ENCODE results near the gene SNX25. TPM values are rescaled to one million over a fixed set of nuclear protein-coding genes. Genes with fewer than 3 reads are reported as not detected.

SNX25 gene
- total RNA-seq, 1 experiment from 2014 or later, result 50.5 TPM

DNA sequence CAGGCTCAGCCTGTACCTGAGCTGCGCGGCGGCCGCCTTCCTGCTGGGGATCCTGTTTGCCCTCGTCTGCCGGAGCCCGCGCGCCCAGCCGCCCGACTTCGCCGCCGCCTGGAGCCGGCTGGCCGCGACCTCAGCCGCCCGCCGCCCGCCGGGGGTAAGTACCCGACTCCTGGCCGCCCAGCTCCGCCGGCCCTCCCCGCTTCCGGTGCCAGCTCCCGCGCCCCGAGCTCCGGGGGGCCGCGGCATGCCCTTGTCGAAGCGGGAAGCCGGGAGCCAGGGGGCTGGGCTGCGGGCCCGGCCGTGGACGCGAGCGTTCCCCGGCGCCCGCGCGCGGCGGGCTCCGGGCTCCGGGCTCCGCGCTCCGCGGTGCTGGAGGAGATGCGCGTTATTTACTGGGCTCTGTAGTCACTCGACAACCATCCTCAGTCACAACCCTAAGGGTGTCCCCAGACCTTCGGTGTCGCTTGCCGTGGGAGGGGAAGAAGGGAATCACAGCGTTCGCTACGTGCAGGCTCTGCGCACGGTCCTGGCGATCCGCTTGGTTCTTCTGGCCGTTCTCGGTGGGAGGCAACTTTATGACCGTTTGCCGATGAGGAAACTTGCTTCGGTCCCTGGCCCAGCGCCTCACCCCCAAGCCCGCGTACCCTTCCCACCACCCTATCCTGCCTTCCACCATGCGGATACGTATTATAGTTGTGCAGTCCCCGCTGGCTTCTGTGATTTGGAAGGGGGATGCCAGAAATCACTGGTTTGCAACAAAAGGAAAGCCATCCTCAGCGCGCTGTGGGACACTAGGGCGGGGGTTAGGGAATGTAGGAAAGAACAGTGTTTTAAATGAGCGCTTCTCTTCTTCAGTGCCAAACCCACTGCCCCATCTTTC, 944 bp downstream of the SNX25 start:
- Histone ChIP-seq H3K36me3 (ENCODE audit: insufficient read depth, low read length) (no peaks in the 10 kb centered on the region), H3K4me3 (ENCODE audit: low read length) (peak overlapping the region; percentile 84), H3K27me3 (ENCODE audit: low read length) (no peaks in the 10 kb centered on the region), H3K4me1 (ENCODE audit: low read length) (peaks cover 54% of the 10 kb centered on the region), H3K27ac (ENCODE audit: low read length) (peak overlapping the region; percentile 95), H3K9me3 (ENCODE audit: low read length) (no peaks in the 10 kb centered on the region), H2AFZ (ENCODE audit: low read length) (no peak overlapping the region), H3K9ac (ENCODE audit: low read length) (peak overlapping the region; percentile 80), H4K20me1 (ENCODE audit: insufficient read depth, low read depth, low read length) (no peaks in the 10 kb centered on the region), H3K79me2 (ENCODE audit: low read length) (peaks cover 54% of the 10 kb centered on the region), H3K4me2 (ENCODE audit: low read depth, low read length, poor library complexity, severe bottlenecking) (peak overlapping the region; percentile 70), H3K9me2 (replicated peaks; ENCODE audit: insufficient read depth, low read length) (no peaks in the 10 kb centered on the region)
- peak; percentile 75 for DNase-seq

- H3K4me2 ChIP-seq (ENCODE audit: low read depth, low read length, poor library complexity, severe bottlenecking), result peak overlapping the region; percentile 70
- peak overlapping the region; percentile 95 for H3K27ac ChIP-seq (ENCODE audit: low read length)
- H3K9me3 ChIP-seq (ENCODE audit: low read length), result no peaks in the 10 kb centered on the region
- H3K4me1 ChIP-seq (ENCODE audit: low read length), result peaks cover 54% of the 10 kb centered on the region
- H2AFZ ChIP-seq (ENCODE audit: low read length), result no peak overlapping the region
- peak; percentile 62 for DNase-seq
- no peaks in the 10 kb centered on the region for H3K27me3 ChIP-seq (ENCODE audit: low read length)
- H3K9ac ChIP-seq (ENCODE audit: low read length), result peak overlapping the region; percentile 80
- H3K79me2 ChIP-seq (ENCODE audit: low read length), result peaks cover 56% of the 10 kb centered on the region
- no peaks in the 10 kb centered on the region for H3K9me2 ChIP-seq (replicated peaks; ENCODE audit: insufficient read depth, low read length)
- H4K20me1 ChIP-seq (ENCODE audit: insufficient read depth, low read depth, low read length), result no peaks in the 10 kb centered on the region
- peak overlapping the region; percentile 84 for H3K4me3 ChIP-seq (ENCODE audit: low read length)
- no peaks in the 10 kb centered on the region for H3K36me3 ChIP-seq (ENCODE audit: insufficient read depth, low read length)
Observed at GRCh38 chr4:185211035-185211434, 1.6 kb downstream of the SNX25 start.

DNA sequence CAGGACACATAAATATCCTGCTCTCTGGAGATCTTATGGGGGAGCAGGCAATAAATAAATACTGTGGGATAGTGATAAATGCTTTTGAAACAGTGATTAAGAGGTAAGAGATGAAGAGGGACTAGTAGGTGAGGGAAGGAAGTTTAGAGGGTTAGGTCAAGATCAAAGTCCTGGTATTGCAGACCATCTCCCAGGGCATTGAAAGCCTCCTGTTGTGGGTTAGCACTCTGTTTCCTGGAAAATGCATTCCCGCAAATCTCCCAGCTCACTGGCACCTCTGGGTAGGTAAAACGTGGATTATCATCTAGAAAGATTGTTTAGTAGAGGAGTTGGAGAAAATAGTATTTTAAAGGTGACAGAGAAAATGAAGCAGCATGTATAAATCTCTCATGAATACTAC, 2.2 kb downstream of the SNX25 start:
- no peaks in the 10 kb centered on the region for H4K20me1 ChIP-seq (ENCODE audit: insufficient read depth, low read depth, low read length)
- H2AFZ ChIP-seq (ENCODE audit: low read length), result no peak overlapping the region
- peaks cover 62% of the 10 kb centered on the region for H3K79me2 ChIP-seq (ENCODE audit: low read length)
- peak overlapping the region; percentile 95 for H3K27ac ChIP-seq (ENCODE audit: low read length)
- H3K9me3 ChIP-seq (ENCODE audit: low read length), result no peaks in the 10 kb centered on the region
- H3K9me2 ChIP-seq (replicated peaks; ENCODE audit: insufficient read depth, low read length), result no peaks in the 10 kb centered on the region
- peak overlapping the region; percentile 84 for H3K4me3 ChIP-seq (ENCODE audit: low read length)
- peak overlapping the region; percentile 80 for H3K9ac ChIP-seq (ENCODE audit: low read length)
- H3K36me3 ChIP-seq (ENCODE audit: insufficient read depth, low read length), result no peaks in the 10 kb centered on the region
- H3K4me1 ChIP-seq (ENCODE audit: low read length), result peaks cover 55% of the 10 kb centered on the region
- peak overlapping the region; percentile 70 for H3K4me2 ChIP-seq (ENCODE audit: low read depth, low read length, poor library complexity, severe bottlenecking)
- H3K27me3 ChIP-seq (ENCODE audit: low read length), result no peaks in the 10 kb centered on the region
- DNase-seq, result no peak

GRCh38 chr4:185212581-185212980, 3.2 kb downstream of the SNX25 start:
- peak overlapping the region; percentile 95 for H3K27ac ChIP-seq (ENCODE audit: low read length)
- peaks cover 72% of the 10 kb centered on the region for H3K79me2 ChIP-seq (ENCODE audit: low read length)
- no peaks in the 10 kb centered on the region for H3K36me3 ChIP-seq (ENCODE audit: insufficient read depth, low read length)
- no peaks in the 10 kb centered on the region for H3K27me3 ChIP-seq (ENCODE audit: low read length)
- H3K4me2 ChIP-seq (ENCODE audit: low read depth, low read length, poor library complexity, severe bottlenecking), result peak overlapping the region; percentile 70
- H4K20me1 ChIP-seq (ENCODE audit: insufficient read depth, low read depth, low read length), result no peaks in the 10 kb centered on the region
- H3K9me2 ChIP-seq (replicated peaks; ENCODE audit: insufficient read depth, low read length), result no peaks in the 10 kb centered on the region
- peaks cover 63% of the 10 kb centered on the region for H3K4me1 ChIP-seq (ENCODE audit: low read length)
- no peak for DNase-seq
- no peak overlapping the region for H2AFZ ChIP-seq (ENCODE audit: low read length)
- H3K9ac ChIP-seq (ENCODE audit: low read length), result peak overlapping the region; percentile 69
- H3K4me3 ChIP-seq (ENCODE audit: low read length), result peak overlapping the region; percentile 62
- no peaks in the 10 kb centered on the region for H3K9me3 ChIP-seq (ENCODE audit: low read length)

GRCh38 chr4:185213877-185214276, 4.5 kb downstream of the SNX25 start:
- H3K9me2 ChIP-seq (replicated peaks; ENCODE audit: insufficient read depth, low read length), result no peaks in the 10 kb centered on the region
- peak overlapping the region; percentile 70 for H3K4me2 ChIP-seq (ENCODE audit: low read depth, low read length, poor library complexity, severe bottlenecking)
- peaks cover 72% of the 10 kb centered on the region for H3K4me1 ChIP-seq (ENCODE audit: low read length)
- no peaks in the 10 kb centered on the region for H3K9me3 ChIP-seq (ENCODE audit: low read length)
- H3K27ac ChIP-seq (ENCODE audit: low read length), result peak overlapping the region; percentile 95
- H3K27me3 ChIP-seq (ENCODE audit: low read length), result no peaks in the 10 kb centered on the region
- DNase-seq, result peak; percentile 80
- H3K9ac ChIP-seq (ENCODE audit: low read length), result peak overlapping the region; percentile 69
- no peaks in the 10 kb centered on the region for H3K36me3 ChIP-seq (ENCODE audit: insufficient read depth, low read length)
- H3K4me3 ChIP-seq (ENCODE audit: low read length), result peak overlapping the region; percentile 62; the same call in 1 of the 2 replicates
- H2AFZ ChIP-seq (ENCODE audit: low read length), result no peak overlapping the region
- H4K20me1 ChIP-seq (ENCODE audit: insufficient read depth, low read depth, low read length), result no peaks in the 10 kb centered on the region
- peaks cover 85% of the 10 kb centered on the region for H3K79me2 ChIP-seq (ENCODE audit: low read length)

- DNase-seq, result no peak
- no peaks in the 10 kb centered on the region for H3K36me3 ChIP-seq (ENCODE audit: insufficient read depth, low read length)
- no peak overlapping the region for H3K4me2 ChIP-seq (ENCODE audit: low read depth, low read length, poor library complexity, severe bottlenecking)
- no peak overlapping the region for H2AFZ ChIP-seq (ENCODE audit: low read length)
- peaks cover 97% of the 10 kb centered on the region for H3K79me2 ChIP-seq (ENCODE audit: low read length)
- H3K27me3 ChIP-seq (ENCODE audit: low read length), result no peaks in the 10 kb centered on the region
- H3K9ac ChIP-seq (ENCODE audit: low read length), result no peak overlapping the region
- peaks cover 86% of the 10 kb centered on the region for H3K4me1 ChIP-seq (ENCODE audit: low read length)
- H3K4me3 ChIP-seq (ENCODE audit: low read length), result no peak overlapping the region
- no peaks in the 10 kb centered on the region for H4K20me1 ChIP-seq (ENCODE audit: insufficient read depth, low read depth, low read length)
- H3K9me3 ChIP-seq (ENCODE audit: low read length), result no peaks in the 10 kb centered on the region
- peak overlapping the region; percentile 94 for H3K27ac ChIP-seq (ENCODE audit: low read length)
- no peaks in the 10 kb centered on the region for H3K9me2 ChIP-seq (replicated peaks; ENCODE audit: insufficient read depth, low read length)
Observed at GRCh38 chr4:185215261-185215660, 5.9 kb downstream of the SNX25 start.

- H3K36me3 ChIP-seq (ENCODE audit: insufficient read depth, low read length), result no peaks in the 10 kb centered on the region
- H3K27me3 ChIP-seq (ENCODE audit: low read length), result no peaks in the 10 kb centered on the region
- H3K27ac ChIP-seq (ENCODE audit: low read length), result peak overlapping the region; percentile 94
- H3K4me2 ChIP-seq (ENCODE audit: low read depth, low read length, poor library complexity, severe bottlenecking), result peak overlapping the region; percentile 51
- peaks cover 81% of the 10 kb centered on the region for H3K4me1 ChIP-seq (ENCODE audit: low read length)
- peak overlapping the region; percentile 42; the same call in 1 of the 2 replicates for H3K4me3 ChIP-seq (ENCODE audit: low read length)
- no peaks in the 10 kb centered on the region for H3K9me2 ChIP-seq (replicated peaks; ENCODE audit: insufficient read depth, low read length)
- no peaks in the 10 kb centered on the region for H4K20me1 ChIP-seq (ENCODE audit: insufficient read depth, low read depth, low read length)
- peak; percentile 55 for DNase-seq
- peak overlapping the region; percentile 35 for H3K9ac ChIP-seq (ENCODE audit: low read length)
- peaks cover 98% of the 10 kb centered on the region for H3K79me2 ChIP-seq (ENCODE audit: low read length)
- no peaks in the 10 kb centered on the region for H3K9me3 ChIP-seq (ENCODE audit: low read length)
- H2AFZ ChIP-seq (ENCODE audit: low read length), result no peak overlapping the region
Observed at GRCh38 chr4:185217408-185217975, 8.1 kb downstream of the SNX25 start.

GRCh38 chr4:185218312-185218711, 8.9 kb downstream of the SNX25 start:
- Histone ChIP-seq H3K27ac (ENCODE audit: low read length) (peak overlapping the region; percentile 94), H4K20me1 (ENCODE audit: insufficient read depth, low read depth, low read length) (no peaks in the 10 kb centered on the region), H3K9ac (ENCODE audit: low read length) (peak overlapping the region; percentile 61; the same call in 1 of the 2 replicates), H3K27me3 (ENCODE audit: low read length) (no peaks in the 10 kb centered on the region), H3K4me1 (ENCODE audit: low read length) (peaks cover 76% of the 10 kb centered on the region), H3K9me3 (ENCODE audit: low read length) (no peaks in the 10 kb centered on the region), H3K79me2 (ENCODE audit: low read length) (peaks cover 98% of the 10 kb centered on the region), H3K4me2 (ENCODE audit: low read depth, low read length, poor library complexity, severe bottlenecking) (peak overlapping the region; percentile 75), H2AFZ (ENCODE audit: low read length) (no peak overlapping the region), H3K36me3 (ENCODE audit: insufficient read depth, low read length) (no peaks in the 10 kb centered on the region), H3K9me2 (replicated peaks; ENCODE audit: insufficient read depth, low read length) (no peaks in the 10 kb centered on the region), H3K4me3 (ENCODE audit: low read length) (no peak overlapping the region)
- no peak for DNase-seq

All from Karpas-422 (cell line).